H1 (cell line): ENCODE results near the gene CXCR5. TPM values are rescaled to one million over a fixed set of nuclear protein-coding genes. Genes with fewer than 3 reads are reported as not detected.

Experiments
- ASH2L ChIP-seq: fragments of 200-600, 300-600 bp; sonication (generic); IDR thresholded peaks from one replicate; pipeline ENCODE4 v1.7.1; 2017; ENCODE audit warnings: low read length
- BRCA1 ChIP-seq: IDR thresholded peaks from 2 replicates; pipeline ENCODE4 v1.6.1; 2012; ENCODE audit warnings: low read depth, low read length, improper control_type of control experiment
- CEBPB ChIP-seq: IDR thresholded peaks from 2 replicates; pipeline ENCODE4 v1.6.1; 2012; ENCODE audit warnings: low read depth, low read length
- CHD2 ChIP-seq: IDR thresholded peaks from 2 replicates; pipeline ENCODE4 v1.6.1; 2012; ENCODE audit warnings: low read length, improper control_type of control experiment
- CTBP2 ChIP-seq: IDR thresholded peaks from 2 replicates; pipeline ENCODE4 v1.7.0; 2011; ENCODE audit warnings: borderline replicate concordance, mild to moderate bottlenecking, moderate library complexity, mixed read lengths, low read length; ENCODE audit not compliant: insufficient read depth, insufficient read length
- EGR1 ChIP-seq: IDR thresholded peaks from 2 replicates; pipeline ENCODE4 v1.6.1; 2011; ENCODE audit warnings: low read depth, low read length, borderline replicate concordance
- FOSL1 ChIP-seq: IDR thresholded peaks from 2 replicates; pipeline ENCODE4 v1.6.1; 2011; ENCODE audit warnings: mild to moderate bottlenecking, low read depth, low read length, moderate library complexity; ENCODE audit not compliant: insufficient read depth
- GABPA ChIP-seq: IDR thresholded peaks from 2 replicates; pipeline ENCODE4 v1.6.1; 2011; ENCODE audit warnings: mild to moderate bottlenecking, low read length, moderate library complexity, borderline replicate concordance; ENCODE audit not compliant: insufficient read depth
- JUND ChIP-seq: IDR thresholded peaks from 2 replicates; pipeline ENCODE4 v1.6.1; 2011; ENCODE audit warnings: mild to moderate bottlenecking, improper control_type of control experiment, low read length
- POLR2A ChIP-seq, 2 experiments: IDR thresholded peaks; 1 replicate in 1 of 2; 2 replicates in 1 of 2; pipeline ENCODE4 v1.6.1; 2011; ENCODE audit warnings: low read depth in 2 of 2, low read length in 2 of 2, mild to moderate bottlenecking in 2 of 2; ENCODE audit errors: control extremely low read depth in 1 of 2
- RNF2 ChIP-seq: fragments of 200-900, 300-1000 bp; sonication (generic); IDR thresholded peaks from 2 replicates; pipeline ENCODE4 v1.7.1; 2016; ENCODE audit warnings: borderline replicate concordance, low read depth, mild to moderate bottlenecking, antibody characterized with exemption, low read length; ENCODE audit not compliant: poor library complexity, severe bottlenecking; ENCODE audit errors: missing control alignments
- RXRA ChIP-seq: IDR thresholded peaks from 2 replicates; pipeline ENCODE4 v1.6.1; 2011; ENCODE audit warnings: low read depth, mild to moderate bottlenecking, low read length, moderate library complexity; ENCODE audit not compliant: insufficient read depth
- SAP30 ChIP-seq: fragments of 300-600 bp; sonication (generic); IDR thresholded peaks from 2 replicates; pipeline ENCODE4 v1.7.1; 2012; ENCODE audit warnings: low read length, moderate library complexity, mild to moderate bottlenecking, inconsistent platforms; ENCODE audit not compliant: insufficient read depth, insufficient replicate concordance
- polyA plus RNA-seq, 7 experiments: library from polyadenylated mRNA; depleted of rRNA in 3 of 7; stranded (reverse) in 5 of 7; unstranded in 2 of 7; fragments of >200 nt in 5 of 7; fragments of 200-250 nt in 2 of 7; gene quantifications; 1 replicate in 5 of 7; 2 replicates in 1 of 7; 4 replicates in 1 of 7; pipeline versions ENCODE4 v1.2.1 to v1.2.3, GENCODE V29; 2011 to 2013; ENCODE audit warnings: missing spikeins in 2 of 7, mixed read lengths in 2 of 7
- total RNA-seq: library from RNA; stranded (reverse); fragmentation: NEBNext Ultra II Directional; extraction: Animal tissue kit (Norgen Biotek cat#: 25700); gene quantifications from 2 replicates; pipeline ENCODE4 v1.2.1, GENCODE V29; 2021
- TF ChIP-seq, protein P1 (sequence below): IDR thresholded peaks from 2 replicates; pipeline ENCODE4 v1.6.1; 2012; ENCODE audit warnings: inconsistent platforms
- TF ChIP-seq, protein P2 (sequence below), 3 experiments: IDR thresholded peaks; 1 replicate in 2 of 3; 2 replicates in 1 of 3; pipeline versions ENCODE4 v1.5.1 to v1.6.1; 2011; ENCODE audit warnings: low read length in 3 of 3, mild to moderate bottlenecking in 3 of 3, inconsistent platforms in 2 of 3, low read depth in 1 of 3, moderate library complexity in 1 of 3; ENCODE audit not compliant: insufficient read depth in 1 of 3; ENCODE audit errors: control extremely low read depth in 1 of 3
- TF ChIP-seq, protein P3 (sequence below): IDR thresholded peaks from 2 replicates; pipeline ENCODE4 v1.6.1; 2012; ENCODE audit warnings: low read length, inconsistent platforms
- TF ChIP-seq, protein P4 (sequence below): IDR thresholded peaks from 2 replicates; pipeline ENCODE4 v1.6.1; 2011; ENCODE audit warnings: low read depth, mild to moderate bottlenecking, low read length; ENCODE audit not compliant: insufficient read depth

The CXCR5 gene
- total and polyA plus RNA-seq, 2 of the 8 experiments (the other 6 are each of a cell fraction or from before 2014, with no cell fraction given): not detected

DNA sequence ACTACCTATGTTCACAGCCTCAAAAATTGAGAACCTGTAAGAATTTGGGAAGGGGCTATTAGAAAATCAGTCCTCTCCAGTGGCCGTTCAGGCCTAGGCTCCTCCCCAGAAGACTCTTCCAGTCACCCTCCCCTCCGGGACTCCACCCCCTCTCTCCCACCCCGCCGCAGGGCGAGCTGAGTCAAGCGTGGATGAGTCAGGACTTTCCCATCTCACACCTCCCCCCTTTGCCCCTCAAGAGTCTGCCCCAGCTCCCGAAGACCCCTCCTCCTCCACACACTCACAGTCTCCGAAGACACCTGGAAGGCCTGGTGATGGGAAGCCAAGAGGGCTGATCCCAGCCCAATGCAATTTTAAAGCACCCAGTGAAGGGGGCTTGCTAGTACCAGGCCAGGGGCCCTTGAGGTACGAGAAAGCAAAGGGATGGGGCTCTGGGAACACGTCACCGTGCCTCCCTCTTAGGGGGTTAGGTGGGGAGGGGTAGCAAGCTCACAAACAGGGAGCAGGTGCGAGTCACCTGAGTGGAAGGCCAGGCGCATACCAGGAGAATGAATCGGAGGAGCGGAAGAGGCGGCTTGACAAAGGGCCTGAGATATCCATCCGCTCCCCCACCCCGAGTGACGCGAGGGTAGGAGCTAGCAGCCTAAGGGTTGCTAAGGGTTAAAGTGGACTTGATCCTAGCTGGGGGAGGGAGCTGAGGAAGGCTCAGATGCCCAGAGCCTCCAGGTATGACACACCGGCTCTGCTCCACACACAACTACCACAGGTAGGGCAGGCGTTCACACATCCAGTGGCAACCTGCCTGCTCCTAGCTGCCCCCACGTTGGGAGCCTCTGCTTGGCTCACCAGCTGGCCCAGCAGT lies 28.4 kb downstream of the CXCR5 start (continued):
- TF ChIP-seq CHD2 (peak; percentile 61), BRCA1 (no peak), POLR2A (IDR thresholded peaks at IDR 0.05; ENCODE audit: control extremely low read depth in 1 of 2, low read depth in 2 of 2, low read length in 2 of 2) (peak in 1 of 2 experiments; percentile 80; a peak in 2 of 3 replicates), CEBPB (no peak), RNF2 (no peak), SAP30 (peak; percentile 33), GABPA (peak; percentile 40; the same call in 1 of the 2 replicates), RXRA (no peak), FOSL1 (no peak), JUND (peak; percentile 68), CTBP2 (peak; percentile 96), ASH2L (peak; percentile 60), EGR1 (peak; percentile 46; the same call in 1 of the 2 replicates)
- TF ChIP-seq, protein P1, sequence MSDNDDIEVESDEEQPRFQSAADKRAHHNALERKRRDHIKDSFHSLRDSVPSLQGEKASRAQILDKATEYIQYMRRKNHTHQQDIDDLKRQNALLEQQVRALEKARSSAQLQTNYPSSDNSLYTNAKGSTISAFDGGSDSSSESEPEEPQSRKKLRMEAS: 0 out of 2 replicates have a peak, but pooled peaks have one; percentile 39
- TF ChIP-seq, protein P2, sequence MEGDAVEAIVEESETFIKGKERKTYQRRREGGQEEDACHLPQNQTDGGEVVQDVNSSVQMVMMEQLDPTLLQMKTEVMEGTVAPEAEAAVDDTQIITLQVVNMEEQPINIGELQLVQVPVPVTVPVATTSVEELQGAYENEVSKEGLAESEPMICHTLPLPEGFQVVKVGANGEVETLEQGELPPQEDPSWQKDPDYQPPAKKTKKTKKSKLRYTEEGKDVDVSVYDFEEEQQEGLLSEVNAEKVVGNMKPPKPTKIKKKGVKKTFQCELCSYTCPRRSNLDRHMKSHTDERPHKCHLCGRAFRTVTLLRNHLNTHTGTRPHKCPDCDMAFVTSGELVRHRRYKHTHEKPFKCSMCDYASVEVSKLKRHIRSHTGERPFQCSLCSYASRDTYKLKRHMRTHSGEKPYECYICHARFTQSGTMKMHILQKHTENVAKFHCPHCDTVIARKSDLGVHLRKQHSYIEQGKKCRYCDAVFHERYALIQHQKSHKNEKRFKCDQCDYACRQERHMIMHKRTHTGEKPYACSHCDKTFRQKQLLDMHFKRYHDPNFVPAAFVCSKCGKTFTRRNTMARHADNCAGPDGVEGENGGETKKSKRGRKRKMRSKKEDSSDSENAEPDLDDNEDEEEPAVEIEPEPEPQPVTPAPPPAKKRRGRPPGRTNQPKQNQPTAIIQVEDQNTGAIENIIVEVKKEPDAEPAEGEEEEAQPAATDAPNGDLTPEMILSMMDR (IDR thresholded peaks at IDR 0.05; ENCODE audit: control extremely low read depth in 1 of 3, insufficient read depth in 1 of 3, low read depth in 1 of 3, low read length in 3 of 3): no peak
- TF ChIP-seq, protein P3, sequence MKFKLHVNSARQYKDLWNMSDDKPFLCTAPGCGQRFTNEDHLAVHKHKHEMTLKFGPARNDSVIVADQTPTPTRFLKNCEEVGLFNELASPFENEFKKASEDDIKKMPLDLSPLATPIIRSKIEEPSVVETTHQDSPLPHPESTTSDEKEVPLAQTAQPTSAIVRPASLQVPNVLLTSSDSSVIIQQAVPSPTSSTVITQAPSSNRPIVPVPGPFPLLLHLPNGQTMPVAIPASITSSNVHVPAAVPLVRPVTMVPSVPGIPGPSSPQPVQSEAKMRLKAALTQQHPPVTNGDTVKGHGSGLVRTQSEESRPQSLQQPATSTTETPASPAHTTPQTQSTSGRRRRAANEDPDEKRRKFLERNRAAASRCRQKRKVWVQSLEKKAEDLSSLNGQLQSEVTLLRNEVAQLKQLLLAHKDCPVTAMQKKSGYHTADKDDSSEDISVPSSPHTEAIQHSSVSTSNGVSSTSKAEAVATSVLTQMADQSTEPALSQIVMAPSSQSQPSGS: no peak
- TF ChIP-seq, protein P4, sequence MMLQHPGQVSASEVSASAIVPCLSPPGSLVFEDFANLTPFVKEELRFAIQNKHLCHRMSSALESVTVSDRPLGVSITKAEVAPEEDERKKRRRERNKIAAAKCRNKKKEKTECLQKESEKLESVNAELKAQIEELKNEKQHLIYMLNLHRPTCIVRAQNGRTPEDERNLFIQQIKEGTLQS: no peak
